Caki2 (cell line): ENCODE data around the gene PRUNE2. TPM values are rescaled to one million over a fixed set of nuclear protein-coding genes. Genes with fewer than 3 reads are reported as not detected.

ENCODE experiments used
- DNase-seq: peaks from one replicate; pipeline ENCODE4 v3.0.0-alpha.2; 2015; ENCODE audit warnings: low read depth
- in situ Hi-C: cut with HindIII; loops from 2 replicates; pipeline ENCODE4 v1.10.0; 2016; ENCODE audit warnings: low sequenced_read_pairs, low pct_unique_long_range_greater_than_20kb, mixed read lengths
- total RNA-seq: library from RNA; depleted of rRNA; stranded (reverse); fragments of >200 nt; shearing (Covaris generic); gene quantifications from 2 replicates; pipeline ENCODE4 v1.2.3, GENCODE V29; 2014; ENCODE audit warnings: low replicate concordance

Gene PRUNE2
- total RNA-seq, 1 experiment from 2014 or later: 6.6 TPM

GRCh38 chr9:76629205-76629990 lies 276.5 kb downstream of the PRUNE2 start:
- in situ Hi-C loops: no loop called here
- DNase-seq: no peak

GRCh38 chr9:76628155-76628554 lies 277.8 kb downstream of the PRUNE2 start:
- in situ Hi-C loops: no loop called here
- no peak for DNase-seq

- no peak for DNase-seq
- in situ Hi-C loops: no loop called here
These were observed 278.9 kb downstream of the PRUNE2 start for GRCh38 chr9:76626980-76627379.

- in situ Hi-C loops: no loop called here
- DNase-seq: no peak
These were observed 279.8 kb downstream of the PRUNE2 start for GRCh38 chr9:76626141-76626540.

GRCh38 chr9:76624391-76625048 lies 281.4 kb downstream of the PRUNE2 start:
- no peak for DNase-seq
- in situ Hi-C loops: no loop called here

- in situ Hi-C loops: no loop called here
- DNase-seq: no peak
These were observed 284.9 kb downstream of the PRUNE2 start for GRCh38 chr9:76620996-76621395.

- DNase-seq: no peak
- in situ Hi-C loops: no loop called here
These were observed 285.3 kb downstream of the PRUNE2 start for GRCh38 chr9:76620581-76620980.

- in situ Hi-C loops: no loop called here
- no peak for DNase-seq
These were observed 286.3 kb downstream of the PRUNE2 start for GRCh38 chr9:76619640-76620039.

GRCh38 chr9:76619197-76619596 lies 286.7 kb downstream of the PRUNE2 start:
- no peak for DNase-seq
- in situ Hi-C loops: no loop called here

- in situ Hi-C loops: no loop called here
- no peak for DNase-seq
These were observed 287.2 kb downstream of the PRUNE2 start for GRCh38 chr9:76618762-76619161.

- DNase-seq: no peak
- in situ Hi-C loops: no loop called here
These were observed 288.3 kb downstream of the PRUNE2 start for GRCh38 chr9:76617497-76618175.

- in situ Hi-C loops: no loop called here
- DNase-seq: no peak
These were observed 289.1 kb downstream of the PRUNE2 start for GRCh38 chr9:76616780-76617179.

- no peak for DNase-seq
- in situ Hi-C loops: no loop called here
These were observed 290.7 kb downstream of the PRUNE2 start for GRCh38 chr9:76615177-76615603.

- DNase-seq: no peak
- in situ Hi-C loops: no loop called here
These were observed 291.9 kb downstream of the PRUNE2 start for GRCh38 chr9:76613974-76614373.

GRCh38 chr9:76613150-76613781 lies 292.6 kb downstream of the PRUNE2 start:
- no peak for DNase-seq
- in situ Hi-C loops: no loop called here

GRCh38 chr9:76610011-76610352 lies 295.9 kb downstream of the PRUNE2 start:
- in situ Hi-C loops: no loop called here
- DNase-seq: no peak

GRCh38 chr9:76609285-76610010 lies 296.5 kb downstream of the PRUNE2 start:
- in situ Hi-C loops: no loop called here
- no peak for DNase-seq

- DNase-seq: no peak
- in situ Hi-C loops: no loop called here
These were observed 297.2 kb downstream of the PRUNE2 start for GRCh38 chr9:76608575-76609273.
